Muscle of arm (tissue), 14 donors: ENCODE data around the gene ANKRD55. TPM values are rescaled to one million over a fixed set of nuclear protein-coding genes. Genes with fewer than 3 reads are reported as not detected.
"Not testable (repeated sequence)": the region's sequence is repeated elsewhere in the genome, so short reads cannot be mapped to it uniquely, and the experiment has no call there.

Experiments used
- DNase-seq: peaks from one replicate; pipeline ENCODE4 v3.0.0-alpha.2; 2013
- long read RNA-seq, 11 donors: transcript quantifications; one replicate each; lab custom pipeline, GENCODE V29; 2026
- polyA plus RNA-seq, 12 donors: library from polyadenylated mRNA; unstranded; fragments of 120-200 nt; gene quantifications; one replicate each; pipeline ENCODE4 v1.2.1, GENCODE V29; 2013; ENCODE audit not compliant: insufficient read length in 12 of 12

Gene ANKRD55
- polyA plus RNA-seq: under 1 TPM in 8 of 12 donors, not detected in 4; 0.17 to 0.68 (median 0.34) TPM
- long read RNA-seq, donor 1: 0 reads
- long read RNA-seq, donor 2: 0 reads
- long read RNA-seq, donor 3: 0 reads
- long read RNA-seq, donor 4: 0 reads
- long read RNA-seq, donor 5: 0 reads
- long read RNA-seq, donor 6: 0 reads
- long read RNA-seq, donor 7: 0 reads
- long read RNA-seq, donor 8: 0 reads
- long read RNA-seq, donor 9: 0 reads
- long read RNA-seq, donor 10: 0 reads
- long read RNA-seq, donor 11: 0 reads

DNA sequence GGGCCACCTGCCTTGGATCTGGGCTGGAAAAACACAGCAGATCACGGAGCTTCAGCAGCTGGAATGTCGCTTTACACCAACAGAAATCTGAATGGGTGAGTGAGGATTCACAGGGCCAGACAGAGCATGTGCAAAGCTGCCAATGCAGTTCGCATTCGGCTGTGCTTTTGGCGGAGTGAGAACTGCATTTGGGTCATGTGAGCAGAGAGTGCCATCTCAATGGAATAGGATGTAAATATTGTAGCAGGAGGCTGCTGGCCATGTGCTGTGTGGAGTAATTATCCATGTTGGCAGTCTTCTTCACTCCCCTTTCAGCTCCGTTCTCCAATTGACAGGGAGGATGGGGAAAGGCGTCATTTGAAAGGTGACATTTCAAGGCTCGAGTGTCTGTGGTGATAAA lies at the start of gene ANKRD55:
Gene ANKRD55, minus strand, starts transcription at position 101 of the 400 bp plus-strand sequence. CDS start 417 bp downstream, outside the sequence.
- DNase-seq: no peak

DNA sequence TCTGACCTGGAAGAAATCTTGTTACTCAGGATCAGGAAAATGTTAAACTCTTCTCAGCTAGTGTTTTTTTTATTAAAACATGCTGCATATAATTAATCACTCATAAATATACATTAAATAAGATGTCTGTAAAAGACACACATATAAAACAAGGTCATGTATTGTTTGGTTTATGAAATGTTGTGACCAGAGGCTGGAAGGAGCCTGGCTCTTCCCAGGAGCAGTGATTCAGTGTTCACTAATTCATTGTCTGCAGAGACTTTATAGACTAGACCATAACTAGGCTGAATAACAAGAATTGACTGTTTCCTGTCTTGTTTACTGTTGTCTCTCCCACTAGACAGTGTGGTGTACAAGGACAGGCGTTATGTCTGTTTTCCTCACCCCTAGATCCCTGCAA lies 49.1 kb upstream of the ANKRD55 start:
- no peak for DNase-seq

DNA sequence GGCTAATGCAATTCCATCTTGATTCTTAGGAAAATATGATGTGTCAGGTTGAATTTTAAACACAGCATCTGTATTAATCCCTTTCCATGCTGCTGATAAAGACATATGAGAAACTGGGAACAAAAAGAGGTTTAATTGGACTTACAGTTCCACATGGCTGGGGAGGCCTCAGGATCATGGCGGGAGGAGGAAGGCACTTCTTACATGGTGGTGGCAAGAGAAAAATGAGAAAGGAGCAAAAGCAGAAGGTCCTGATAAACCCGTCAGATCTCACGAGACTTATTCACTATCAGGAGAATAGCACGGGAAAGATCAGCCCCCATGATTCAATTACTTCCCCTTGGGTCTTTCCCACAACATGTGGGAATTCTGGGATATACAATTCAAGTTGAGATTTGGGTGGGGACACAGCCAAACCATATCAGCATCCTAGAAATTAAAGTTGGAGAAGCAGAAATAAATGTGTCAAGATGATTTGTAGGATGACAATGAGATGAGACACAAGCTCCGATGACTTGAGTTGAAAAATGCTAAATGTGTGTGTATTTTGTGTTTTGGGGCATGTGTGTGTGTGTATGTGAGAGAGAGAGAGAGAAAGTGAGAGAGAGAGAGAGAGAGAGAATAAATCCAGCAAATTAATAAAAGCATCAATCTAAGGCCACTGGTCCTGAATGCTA lies 48.5 kb upstream of the ANKRD55 start:
- DNase-seq: no peak

DNA sequence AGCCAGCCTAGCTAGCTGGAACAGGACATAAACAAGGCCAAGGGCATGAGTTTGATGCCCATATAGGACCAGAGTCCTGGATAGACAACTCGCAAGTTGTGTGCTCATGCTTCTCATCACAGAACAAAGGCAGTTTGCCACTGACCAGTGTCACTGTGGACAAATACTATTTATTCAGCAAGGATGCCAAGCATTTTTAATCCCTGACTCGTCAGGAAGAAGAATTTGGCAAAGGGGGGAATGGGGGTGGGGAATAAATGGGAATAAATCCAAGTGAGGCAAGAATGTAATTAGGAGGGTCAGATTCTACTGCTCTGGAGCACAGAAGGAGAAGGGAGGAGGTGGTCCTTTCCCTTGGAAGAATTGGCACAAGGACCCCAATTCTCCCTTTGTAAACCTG lies 46.8 kb upstream of the ANKRD55 start:
- DNase-seq: no peak

DNA sequence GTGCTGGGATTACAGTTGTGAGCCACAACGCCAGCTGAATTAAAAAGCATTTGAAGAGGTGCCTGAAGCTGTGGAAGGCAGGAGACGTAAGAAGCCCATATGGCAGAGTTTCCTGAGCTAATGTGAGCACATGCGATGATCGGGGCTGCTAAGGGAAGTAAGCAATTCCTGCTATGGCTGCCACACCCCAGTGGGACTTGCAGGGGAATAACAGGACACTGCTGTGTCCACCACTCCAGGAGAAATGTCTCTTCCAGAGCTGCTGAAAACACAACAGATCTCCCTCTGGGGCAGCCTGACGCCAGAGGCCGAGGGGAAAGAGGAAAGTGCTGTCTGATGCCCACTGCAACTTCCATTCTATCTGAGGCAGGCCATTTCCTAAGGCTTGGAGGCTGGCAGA lies 46.2 kb upstream of the ANKRD55 start:
- DNase-seq: no peak

DNA sequence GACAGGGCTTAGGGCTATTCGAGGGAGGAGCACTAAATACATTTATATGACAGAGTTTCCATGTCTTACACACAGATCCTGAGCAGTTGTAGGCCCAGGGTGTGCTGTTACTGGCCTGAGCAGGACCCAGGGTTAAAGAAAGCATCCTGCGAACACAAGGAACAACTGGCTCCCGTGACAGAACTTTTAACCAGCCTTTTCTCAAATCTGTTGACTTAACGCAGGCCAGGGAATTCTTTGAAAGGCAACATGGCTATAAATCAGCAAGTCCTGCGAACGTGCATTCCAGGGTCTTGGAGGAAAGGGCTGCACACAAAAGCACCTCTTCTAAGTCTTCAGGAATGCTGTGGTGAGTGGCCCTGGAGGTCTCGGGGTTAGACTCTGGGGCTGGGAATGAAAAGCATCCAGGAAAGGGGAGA lies 45.2 kb upstream of the ANKRD55 start:
- no peak for DNase-seq

DNA sequence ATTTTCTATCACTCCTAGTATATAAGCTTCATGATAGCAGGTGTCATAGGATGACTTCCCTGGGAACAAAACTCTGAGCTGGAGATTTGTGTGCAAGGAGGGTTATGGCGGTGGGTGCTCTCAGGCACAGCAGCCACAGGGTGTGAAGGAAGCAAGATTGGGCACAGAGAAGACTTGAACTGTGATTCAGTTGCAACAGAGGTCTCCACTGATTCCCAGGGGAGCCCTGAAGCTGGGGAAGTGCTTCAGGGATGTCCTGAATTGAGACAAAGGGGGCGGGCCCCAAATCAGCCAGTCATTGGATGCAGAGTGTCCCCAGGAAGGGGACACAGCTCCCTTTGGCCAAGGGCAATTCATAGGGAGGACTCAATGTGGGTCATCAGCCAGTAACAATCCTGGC lies 44.4 kb upstream of the ANKRD55 start:
- DNase-seq: no peak

DNA sequence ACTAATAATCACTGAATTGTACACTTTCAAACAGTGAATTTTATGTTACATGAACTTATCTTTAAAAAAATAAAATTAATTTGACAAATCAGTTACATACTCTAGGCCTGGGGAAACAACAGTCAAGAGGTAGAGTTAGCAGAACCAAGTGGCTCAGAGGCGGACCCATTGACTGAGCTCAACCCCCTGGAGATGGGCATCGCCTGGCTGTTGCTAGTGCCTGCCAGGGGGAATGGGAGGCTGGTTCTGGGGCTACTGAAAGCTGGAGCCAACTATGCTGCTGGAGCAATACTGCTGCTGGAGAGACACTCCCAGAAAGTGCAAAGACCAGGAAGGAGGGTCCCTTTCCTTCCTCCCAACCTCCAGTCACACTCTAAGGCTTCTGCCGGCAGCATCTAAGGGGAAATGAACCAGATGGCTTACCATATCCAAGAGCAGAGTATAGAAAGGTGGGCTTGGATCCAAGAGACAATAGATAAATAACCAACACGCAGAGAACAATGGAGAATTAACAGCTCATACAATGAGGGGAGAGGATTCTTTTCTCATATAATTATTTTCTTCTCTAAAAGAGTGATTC lies 40.3 kb upstream of the ANKRD55 start:
- DNase-seq: no peak

DNA sequence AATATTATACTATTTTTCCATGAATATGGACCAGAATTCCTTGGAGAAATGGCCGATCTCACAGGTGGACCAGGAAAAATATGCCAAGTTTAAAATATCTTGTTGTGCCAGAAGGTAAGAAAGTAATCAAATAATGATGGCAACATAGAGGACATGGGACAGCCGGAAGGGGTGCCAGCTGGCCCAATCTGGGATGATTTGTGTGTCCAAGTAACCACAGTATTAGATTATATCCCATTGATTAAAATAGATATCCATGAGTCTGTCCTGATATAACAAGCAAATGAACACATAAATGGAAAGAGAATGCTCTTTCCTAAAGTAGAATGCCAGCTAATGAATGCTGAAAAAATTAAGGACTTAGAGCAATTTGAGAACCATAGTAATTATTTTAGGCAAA lies 39.6 kb upstream of the ANKRD55 start:
- DNase-seq: no peak

DNA sequence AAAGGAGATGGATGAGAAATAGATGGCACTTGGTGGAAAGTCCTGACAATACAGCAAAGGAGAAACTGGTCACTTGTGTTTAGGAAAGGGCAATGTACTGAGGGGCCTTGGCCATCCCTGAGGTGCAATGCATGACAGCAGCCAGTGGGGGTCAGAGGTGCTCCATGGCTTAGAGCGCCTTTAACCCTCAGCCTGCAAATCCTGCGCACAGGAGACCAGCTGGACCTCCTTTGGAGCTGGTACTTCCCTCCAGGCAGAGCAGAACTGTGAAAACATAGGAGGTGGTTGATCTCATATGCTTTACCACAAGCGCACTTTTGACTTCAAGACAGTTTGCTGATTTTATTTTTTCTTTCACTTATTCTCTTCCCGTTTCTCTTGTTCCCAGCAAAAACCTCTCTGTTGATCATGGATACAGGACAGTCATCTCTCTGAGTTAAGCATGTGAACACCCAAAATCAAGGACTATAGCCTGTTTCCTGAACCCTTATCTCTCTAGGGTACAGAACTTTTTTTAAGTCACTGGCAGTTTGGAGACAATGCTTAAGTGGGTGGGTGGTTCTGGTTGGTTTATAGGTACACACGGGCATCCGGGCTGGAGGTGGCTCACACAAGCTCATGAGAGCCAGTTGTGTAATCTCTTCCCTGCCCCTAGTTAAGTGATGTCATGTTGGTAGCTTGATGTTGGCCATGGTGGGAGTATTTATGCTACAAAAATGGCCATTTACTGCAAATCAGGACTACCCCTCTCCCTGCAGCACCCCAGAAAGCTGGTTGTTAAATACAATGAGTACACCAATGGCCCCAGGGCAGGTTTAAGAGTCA lies 37.6 kb upstream of the ANKRD55 start:
- DNase-seq: peak; percentile 87

DNA sequence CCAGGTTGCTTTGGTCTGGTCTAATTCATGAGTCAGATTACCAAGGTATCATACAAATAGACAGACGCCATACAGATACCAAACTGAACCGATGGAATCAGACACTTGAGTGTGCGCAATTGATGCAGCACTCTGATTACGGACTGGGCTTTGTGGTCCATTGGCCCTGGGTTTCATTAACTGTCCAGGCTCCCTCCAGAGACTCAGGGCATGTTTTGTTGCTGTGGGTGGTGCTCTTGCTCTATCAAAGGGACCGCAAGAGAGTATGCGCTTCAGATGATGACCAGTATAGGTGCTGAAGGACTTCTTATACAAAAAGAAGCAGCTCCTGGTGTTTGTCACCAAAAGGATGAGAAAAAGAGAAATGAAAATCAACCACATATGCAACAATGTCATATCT lies 36.9 kb upstream of the ANKRD55 start:
- DNase-seq: no peak

DNA sequence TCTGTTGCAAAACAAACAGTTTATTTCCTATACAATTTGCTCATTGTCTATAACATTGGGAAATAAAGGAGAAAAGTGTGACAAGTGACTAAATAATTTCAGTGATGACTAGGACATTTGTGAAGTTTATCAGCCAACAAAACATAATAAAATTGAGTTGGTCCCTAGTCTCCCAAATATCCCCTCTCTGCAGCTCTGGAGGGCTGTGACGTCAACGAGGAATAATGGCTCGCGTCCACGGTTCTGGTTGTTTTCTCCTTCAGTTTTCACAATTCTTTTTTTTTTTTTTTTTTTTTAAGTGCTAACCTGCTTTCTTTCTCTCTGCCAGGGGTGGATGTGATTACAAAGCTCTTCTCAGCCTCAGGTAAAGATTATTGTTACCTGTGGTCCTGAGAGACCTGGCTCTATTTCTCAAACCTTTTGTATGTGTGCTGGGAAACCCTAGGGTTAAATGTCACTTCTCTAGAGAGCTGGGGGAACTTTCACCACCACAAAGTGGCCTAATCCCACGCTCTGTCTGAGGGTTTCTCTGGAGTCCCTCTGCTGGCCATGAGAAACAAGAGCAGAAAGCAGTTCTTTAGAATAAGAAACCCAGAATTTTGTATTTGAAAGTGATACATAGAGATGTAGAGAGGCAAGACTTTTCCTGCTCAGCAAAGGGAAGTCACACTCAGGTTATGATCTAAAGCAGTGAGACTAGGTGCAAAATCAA lies 36.2 kb upstream of the ANKRD55 start:
- DNase-seq: no peak

DNA sequence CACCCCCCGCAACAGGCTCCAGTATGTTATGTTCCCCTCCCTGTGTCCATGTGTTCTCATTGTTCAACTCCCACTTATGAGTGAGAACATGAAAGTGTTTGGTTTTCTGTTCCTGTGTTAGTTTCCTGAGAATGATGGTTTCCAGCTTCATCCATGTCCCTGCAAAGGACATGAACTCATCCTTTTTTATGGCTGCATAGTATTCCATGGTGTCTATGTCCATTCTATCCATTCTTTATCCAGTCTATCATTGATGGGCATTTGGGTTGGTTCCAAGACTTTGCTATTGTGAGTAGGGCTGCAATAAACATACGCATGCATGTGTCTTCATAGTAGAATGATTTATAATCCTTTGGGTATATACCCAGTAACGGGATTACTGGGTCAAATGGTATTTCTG lies 35.6 kb upstream of the ANKRD55 start:
- DNase-seq: not testable (repeated sequence)

DNA sequence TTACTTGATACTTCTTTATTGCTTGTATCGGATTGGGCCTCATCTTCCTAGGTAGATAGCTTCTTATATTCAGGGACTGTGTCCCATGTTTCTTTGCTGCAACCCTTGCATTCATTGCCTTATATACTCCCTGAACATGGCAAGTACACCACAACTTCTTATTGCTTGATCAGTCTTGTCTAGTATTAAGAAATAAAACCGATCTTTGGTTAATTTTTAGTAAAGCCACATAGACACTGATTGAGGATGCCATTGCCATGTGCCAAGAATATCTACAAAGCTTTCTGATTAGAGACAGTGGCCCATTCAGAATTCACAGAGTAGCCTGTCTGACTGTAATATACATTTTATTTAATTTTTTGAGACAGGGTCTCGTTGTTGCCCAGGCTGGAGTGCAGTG lies 34.7 kb upstream of the ANKRD55 start:
- no peak for DNase-seq

DNA sequence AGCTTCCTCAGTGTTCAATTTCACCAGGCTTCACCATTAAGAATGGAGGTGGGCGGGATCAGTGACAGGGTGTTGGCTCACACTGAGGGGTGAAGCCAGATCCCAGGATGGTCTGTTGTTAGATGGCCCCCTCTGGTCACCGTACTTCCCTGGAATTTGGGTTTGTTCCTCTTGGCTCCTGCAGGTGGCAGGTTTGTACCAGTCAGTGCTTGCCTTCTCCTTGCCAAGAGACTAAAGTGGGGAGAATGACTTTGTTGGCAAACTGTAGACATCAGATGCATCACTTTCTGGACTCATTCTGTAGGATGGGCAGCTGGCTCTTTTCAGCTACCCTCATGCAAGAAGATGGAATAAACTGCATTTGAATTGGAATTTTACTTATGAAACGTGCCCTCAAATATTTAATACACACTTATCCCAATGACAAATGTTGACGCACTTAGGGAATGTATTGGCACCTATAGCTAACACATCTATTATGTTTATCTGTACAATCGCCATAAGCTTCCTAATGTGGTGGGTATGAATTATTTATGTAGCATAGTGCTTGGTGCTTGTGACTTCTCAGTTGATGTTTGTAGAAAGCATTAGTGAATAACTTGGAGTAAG lies 31.4 kb upstream of the ANKRD55 start:
- DNase-seq: no peak

DNA sequence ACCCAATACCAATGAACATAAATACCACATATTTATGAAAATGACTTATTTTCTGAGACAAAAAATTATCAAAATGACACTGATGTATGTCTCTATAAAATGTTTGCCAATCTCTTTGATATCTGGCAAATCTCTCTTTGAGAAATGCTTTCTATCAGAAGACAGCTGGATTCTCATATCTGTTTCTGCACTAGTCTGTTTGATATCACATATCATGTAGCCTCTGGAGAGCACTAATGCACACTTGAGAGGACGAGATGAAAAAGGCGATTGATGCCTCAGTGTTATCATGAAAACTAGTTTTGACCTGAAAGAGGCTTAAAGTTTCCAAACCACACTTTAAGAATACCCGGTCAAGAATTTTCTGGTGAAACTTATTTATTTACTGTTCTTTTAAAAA lies 29.1 kb upstream of the ANKRD55 start:
- DNase-seq: no peak

DNA sequence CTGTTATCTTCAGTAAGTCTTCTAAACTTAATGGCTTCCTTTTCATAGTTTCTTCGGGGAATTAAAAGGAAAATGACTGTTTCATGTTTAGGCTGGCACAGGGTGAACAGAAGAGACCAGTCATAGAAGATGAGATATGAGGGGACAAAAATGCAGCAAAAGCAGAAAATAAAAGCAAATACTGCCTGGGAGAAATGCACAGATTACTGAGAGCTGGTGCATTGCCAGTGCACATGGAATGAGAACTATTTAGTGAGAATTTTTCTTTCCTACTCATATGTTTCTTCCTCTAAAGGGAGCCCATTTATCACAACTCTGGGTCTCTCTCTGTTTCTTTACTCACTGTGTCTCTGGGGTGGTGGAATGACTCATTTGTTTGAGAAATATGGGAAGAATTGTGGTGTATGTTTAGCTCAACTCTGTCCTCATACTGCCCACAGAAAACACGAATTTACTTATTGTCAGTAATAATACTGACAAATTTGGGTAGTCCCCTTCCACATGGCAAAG lies 25.9 kb upstream of the ANKRD55 start:
- DNase-seq: peak; percentile 59

DNA sequence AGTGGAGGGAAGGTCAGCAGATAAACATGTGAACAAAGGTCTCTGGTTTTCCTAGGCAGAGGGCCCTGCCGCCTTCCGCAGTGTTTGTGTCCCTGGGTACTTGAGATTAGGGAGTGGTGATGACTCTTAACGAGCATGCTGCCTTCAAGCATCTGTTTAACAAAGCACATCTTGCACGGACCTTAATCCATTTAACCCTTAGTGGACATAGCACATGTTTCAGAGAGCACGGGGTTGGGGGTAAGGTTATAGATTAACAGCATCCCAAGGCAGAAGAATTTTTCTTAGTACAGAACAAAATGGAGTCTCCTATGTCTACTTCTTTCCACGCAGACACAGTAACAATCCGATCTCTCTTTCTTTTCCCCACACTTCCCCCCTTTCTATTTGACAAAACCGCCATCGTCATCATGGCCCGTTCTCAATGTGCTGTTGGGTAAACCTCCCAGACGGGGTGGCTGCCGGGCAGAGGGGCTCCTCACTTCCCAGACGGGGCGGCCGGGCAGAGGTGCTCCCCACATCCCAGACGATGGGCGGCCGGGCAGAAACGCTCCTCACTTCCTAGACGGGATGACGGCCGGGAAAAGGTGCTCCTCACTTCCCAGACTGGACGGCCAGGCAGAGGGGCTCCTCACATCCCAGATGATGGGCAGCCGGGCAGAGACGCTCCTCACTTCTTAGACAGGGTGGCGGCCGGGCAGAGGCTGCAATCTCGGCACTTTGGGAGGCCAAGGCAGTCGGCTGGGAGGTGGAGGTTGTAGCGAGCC lies 24.8 kb upstream of the ANKRD55 start:
- not testable (repeated sequence) for DNase-seq

DNA sequence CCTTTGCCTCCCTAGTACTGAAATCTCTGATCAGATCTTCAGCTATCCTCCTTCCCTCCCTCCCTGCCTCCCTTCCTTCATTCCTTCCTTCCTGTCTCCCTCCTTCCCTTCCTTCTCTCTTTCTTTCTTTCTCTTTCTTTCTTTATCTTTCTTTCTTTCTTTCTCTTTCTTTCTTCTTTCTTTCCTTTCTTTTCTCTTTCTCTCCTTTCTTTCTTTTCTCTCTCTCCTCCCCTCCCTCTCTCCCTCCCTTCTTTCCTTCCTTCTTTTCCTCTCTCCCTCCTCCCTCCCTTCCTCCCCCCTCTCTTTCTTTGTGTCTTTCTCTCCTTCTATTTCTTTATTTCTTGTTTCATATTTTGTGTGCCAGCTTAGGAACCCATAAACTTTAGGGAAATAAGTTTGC lies 23.9 kb upstream of the ANKRD55 start:
- DNase-seq: no peak

DNA sequence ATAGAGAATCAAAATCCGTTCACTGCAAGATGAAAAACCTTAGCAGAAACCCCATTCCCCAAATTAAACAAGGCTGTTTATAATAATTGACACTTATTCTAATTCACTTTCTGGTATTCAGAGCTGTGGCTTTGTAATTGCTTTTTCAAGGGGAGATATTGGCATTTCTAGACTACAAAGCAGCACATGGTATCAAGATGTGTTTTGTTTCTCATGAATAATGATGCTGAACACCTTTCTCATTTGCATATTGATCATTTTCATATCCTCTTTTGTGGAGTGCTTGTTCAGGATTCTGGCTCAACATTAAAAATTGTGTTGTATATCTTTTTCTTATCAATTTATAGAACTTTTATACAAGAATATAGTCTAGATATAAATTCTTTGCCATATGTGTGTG lies 22.4 kb upstream of the ANKRD55 start:
- no peak for DNase-seq
